HG03342 (cell line): ENCODE data around the gene A2ML1.
"Not testable (repeated sequence)": the region's sequence is repeated elsewhere in the genome, so short reads cannot be mapped to it uniquely, and the experiment has no call there.

Source experiments
- ATAC-seq: cut with Tn5 transposase; IDR thresholded peaks from one replicate; pipeline ENCODE4 v1.9.1; 2021; ENCODE audit warnings: mild to moderate bottlenecking, moderate library complexity; ENCODE audit not compliant: unreplicated experiment

Gene A2ML1

GRCh38 chr12:8847435-8847834 is 25.0 kb downstream of the A2ML1 start:
- ATAC-seq: no peak

DNA sequence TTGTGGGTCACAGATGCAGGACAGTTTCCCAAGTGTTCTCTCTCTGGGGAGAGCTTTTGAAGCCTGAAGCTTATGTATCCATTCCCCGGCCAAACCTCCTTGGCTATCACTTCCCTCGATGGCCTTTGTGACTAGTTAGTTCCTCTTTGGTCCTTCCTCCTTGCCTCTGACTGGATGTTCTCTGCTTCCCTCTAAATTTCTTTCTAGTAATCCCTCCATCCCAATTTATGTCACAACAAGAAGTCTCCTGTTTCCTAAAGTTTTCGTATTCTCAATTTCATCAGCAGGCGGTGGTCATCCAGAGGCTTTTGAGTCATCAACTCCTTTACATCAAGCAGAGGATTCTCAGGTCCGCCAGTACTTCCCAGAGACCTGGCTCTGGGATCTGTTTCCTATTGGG is 27.5 kb downstream of the A2ML1 start:
- no peak for ATAC-seq

GRCh38 chr12:8852119-8852518 is 29.7 kb downstream of the A2ML1 start:
- ATAC-seq: no peak

DNA sequence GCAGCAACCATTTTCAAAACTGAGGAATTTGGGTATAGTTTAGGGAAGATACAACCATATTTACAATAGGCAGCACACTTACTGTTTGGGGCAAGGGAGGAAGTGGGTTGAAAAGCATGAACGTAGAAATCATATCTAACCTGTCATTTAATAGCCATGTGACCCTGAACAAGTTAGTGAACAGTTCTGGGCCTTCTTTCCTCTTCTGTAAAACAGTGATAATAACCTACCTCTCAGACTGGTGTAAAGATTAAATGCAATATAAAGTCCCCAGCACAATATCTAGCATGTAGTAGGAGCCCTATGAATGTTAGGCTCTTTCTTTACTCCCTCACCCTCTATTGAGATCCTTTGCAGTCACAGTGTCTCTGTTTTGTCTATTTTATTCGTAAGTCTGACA is 33.5 kb downstream of the A2ML1 start:
- ATAC-seq: no peak

DNA sequence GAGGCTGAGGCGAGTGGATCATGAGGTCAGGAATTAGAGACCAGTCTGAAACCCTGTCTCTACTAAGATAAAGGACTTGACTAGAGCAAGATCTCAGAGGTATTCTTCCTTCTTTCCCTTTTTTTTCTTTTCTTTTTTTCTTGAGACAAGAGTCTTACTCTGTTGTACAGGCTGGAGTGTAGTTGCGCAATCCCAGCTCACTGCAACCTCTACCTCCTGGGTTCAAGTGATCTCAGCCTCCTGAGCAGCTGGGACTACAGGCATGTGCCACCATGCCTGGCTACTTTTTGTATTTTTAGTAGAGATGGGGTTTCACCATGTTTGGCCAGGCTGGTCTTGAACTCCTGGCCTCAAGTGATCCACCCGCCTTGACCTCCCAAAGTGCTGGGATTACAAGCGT is 37.0 kb downstream of the A2ML1 start:
- not testable (repeated sequence) for ATAC-seq

DNA sequence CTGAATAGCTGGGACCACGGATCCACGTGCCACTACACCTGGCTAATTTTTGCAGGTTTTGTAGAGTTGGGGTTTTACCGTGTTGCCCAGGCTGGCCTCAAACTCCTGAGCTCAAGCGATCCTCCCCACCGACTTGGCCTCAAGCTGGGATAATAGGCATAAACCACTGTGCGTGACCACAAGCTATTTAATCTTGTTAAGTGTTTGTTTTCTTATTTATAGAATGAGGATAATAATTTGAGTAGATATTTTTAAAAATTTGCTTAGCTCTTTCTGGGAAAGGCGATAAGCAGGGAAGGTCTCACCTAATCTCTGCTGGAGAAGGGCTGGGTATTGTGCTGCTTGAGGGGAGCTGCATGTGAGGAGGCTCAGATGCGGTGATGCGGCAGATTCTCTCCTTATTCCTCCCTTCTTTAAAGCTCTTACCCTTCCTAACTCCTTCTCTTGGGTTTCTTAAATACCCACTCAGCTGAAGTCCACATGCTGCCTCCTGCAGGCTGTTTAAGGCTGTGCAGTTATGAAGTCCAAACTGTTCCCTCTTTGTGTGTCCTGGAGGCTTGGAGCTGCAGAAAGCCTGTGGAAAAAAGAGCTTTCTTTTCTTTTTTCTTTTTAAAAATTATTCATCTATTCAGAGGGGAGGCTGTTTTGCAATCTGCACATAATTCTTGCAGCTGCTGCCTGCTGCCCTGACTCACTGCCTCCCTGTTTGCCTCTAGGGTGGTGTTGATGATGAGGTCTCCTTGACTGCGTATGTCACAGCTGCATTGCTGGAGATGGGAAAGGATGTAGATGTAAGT is 37.9 kb downstream of the A2ML1 start:
- no peak for ATAC-seq

- no peak for ATAC-seq
Measured at GRCh38 chr12:8866429-8866828, 44.0 kb downstream of the A2ML1 start.

DNA sequence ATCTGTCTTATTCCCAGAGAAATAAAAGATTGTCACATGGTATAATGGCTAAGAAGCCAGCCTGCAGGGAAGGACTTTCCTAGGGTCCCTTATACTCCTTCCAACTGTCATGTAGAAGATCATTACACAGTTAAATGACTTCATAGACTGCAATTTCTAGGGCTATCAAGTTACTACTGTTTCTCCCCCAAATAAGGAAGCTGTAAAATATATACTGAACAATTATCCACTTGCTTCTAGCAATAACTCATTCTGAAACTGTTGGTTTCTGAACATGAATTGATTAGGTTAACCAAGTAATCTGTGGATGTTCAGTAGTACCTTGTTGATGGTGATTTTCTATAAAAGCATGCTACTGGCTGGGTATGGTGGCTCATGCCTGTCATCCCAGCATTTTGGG is 44.6 kb downstream of the A2ML1 start:
- no peak for ATAC-seq

GRCh38 chr12:8867786-8868185 is 45.4 kb downstream of the A2ML1 start:
- ATAC-seq: no peak

- ATAC-seq: no peak
Measured at GRCh38 chr12:8870586-8870985, 48.2 kb downstream of the A2ML1 start.

- ATAC-seq: no peak
Measured at GRCh38 chr12:8871068-8871467, 48.6 kb downstream of the A2ML1 start.

DNA sequence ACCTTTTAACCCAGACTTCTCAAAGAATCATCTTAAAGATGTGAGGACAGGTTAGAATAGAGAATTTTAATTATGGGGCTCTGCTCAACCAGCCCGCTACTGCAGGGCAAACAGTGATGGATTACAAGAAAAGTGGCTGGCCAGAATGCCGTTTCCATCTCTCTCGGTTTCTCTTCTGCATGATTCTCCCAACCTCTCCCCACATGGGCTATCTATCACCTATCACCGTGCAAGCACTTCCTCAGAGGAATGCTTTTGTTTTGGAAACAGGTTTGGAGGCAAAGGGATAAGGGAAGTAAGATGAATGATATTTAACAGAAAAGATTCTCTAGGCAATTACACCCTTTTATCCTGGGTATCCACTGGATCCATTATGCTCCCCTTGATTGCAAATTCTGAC is 54.5 kb downstream of the A2ML1 start:
- ATAC-seq: no peak

GRCh38 chr12:8886502-8887284 is 64.3 kb downstream of the A2ML1 start:
- no peak for ATAC-seq

- no peak for ATAC-seq
Measured at GRCh38 chr12:8887285-8887715, 64.9 kb downstream of the A2ML1 start.

DNA sequence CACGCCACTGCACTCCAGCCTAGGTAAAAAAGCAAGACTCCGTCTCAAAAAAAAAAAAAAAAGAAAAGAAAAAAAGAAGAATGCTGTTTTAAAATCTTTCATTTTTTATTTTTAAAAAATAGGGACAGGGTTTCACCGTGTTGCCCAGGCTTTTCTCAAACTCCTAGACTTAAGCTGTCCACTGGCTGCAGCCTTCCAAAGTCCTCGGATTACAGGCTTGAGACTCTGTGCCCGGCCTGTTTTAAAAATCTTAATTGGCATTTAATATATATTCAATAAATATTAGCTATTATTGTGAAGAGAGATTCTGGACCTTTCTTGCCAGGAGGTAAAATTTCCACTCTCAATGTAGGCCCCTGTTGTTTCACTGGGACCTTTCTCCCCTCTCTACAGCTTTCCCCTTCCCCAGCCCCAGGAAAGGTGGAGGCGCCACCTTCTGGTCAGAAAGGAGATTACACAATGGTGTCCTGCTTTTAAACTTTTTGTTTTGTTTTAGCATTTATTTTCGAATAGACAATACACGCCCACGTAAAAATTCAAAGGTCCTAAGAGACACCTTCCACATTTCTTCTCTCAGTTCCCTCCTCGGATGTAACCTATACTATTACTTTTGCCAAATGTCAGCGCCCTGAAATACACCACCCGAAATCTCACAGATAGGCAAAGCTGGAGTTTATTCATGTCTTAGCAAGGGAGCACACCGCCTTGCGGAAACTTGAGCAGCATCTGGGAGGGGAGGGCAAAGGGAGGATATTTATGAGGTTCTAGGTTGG is 68.1 kb downstream of the A2ML1 start:
- ATAC-seq: no peak

GRCh38 chr12:8891976-8892375 is 69.6 kb downstream of the A2ML1 start:
- ATAC-seq: no peak

DNA sequence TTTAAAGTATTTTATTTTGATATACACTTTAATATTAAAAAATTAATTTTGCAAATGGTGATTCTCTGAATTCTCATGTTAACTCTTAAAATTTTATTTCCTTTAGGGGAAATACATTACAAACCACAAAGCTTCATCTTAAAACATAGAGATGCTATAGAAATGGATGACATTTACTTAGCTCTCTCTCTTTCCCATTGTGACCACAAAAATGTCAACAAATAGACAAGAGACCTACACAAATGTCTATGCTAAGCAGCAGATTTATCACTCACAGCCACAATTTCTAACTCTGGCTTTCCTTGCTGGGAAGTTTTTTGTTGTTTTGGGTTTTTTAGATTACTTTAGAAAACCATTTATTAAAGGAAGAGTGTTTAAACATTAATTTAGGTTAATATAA is 72.0 kb downstream of the A2ML1 start:
- ATAC-seq: no peak

DNA sequence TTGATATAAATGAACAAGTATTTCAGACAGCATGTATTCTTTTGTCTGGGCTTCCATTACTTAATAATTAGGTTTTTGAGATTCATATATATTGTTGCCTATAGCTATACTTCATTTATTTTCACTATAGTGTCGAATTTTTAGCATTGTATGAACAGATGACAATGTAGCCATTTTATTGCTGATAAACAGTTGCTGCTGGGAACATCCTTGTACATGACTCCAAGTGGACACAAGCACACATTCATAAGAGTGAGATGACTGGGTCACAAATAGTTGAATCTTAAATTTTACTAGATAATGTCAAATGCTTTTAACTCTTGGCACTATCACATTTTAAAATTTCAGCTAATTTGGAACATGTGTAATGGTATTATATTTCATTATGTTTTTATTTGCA is 72.6 kb downstream of the A2ML1 start:
- no peak for ATAC-seq

- ATAC-seq: no peak
Measured at GRCh38 chr12:8897081-8897480, 74.7 kb downstream of the A2ML1 start.

DNA sequence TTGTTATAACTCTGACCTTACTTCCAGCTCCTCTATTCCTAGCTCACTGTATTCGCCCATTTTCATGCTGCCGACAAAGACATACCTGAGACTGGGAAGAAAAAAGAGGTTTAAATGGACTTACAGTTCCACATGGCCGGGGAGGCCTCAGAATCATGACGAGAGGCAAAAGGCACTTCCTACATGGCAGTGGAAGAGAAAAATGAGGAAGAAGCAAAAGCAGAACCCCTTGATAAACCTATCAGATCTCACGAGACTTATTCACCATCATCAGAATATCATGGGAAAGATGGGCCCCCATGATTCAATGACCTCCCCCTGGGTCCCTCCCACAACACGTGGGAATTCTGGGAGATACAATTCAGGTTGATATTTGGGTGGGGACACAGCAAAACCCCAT is 77.4 kb downstream of the A2ML1 start:
- no peak for ATAC-seq

DNA sequence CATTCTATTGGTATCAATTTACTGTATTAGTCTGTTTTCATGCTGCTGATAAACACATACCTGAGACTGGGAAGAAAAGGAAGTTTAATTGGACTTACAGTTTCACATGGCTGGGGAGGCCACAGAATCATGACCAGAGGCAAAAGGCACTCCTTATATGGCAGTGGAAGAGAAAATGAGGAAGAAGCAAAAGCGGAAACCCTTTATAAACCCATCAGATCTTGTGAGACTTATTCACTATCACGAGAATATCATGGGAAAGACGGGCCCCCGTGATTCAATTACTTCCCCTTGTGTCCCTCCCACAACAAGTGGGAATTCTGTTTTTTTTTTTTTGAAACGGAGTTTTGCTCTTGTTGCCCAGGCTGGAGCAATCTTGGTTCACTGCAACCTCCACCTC is 80.3 kb downstream of the A2ML1 start:
- not testable (repeated sequence) for ATAC-seq

GRCh38 chr12:8903646-8904045 is 81.2 kb downstream of the A2ML1 start:
- ATAC-seq: no peak
